ENCODE measurements around the gene CELSR1. TPM values are rescaled to one million over a fixed set of nuclear protein-coding genes. Genes with fewer than 3 reads are reported as not detected.
A peak's percentile ranks its signal among the peaks of the same experiment; 100 is the strongest.

The CELSR1 gene
- total RNA-seq, 1 experiment from 2014 or later, result 5.3 TPM

DNA sequence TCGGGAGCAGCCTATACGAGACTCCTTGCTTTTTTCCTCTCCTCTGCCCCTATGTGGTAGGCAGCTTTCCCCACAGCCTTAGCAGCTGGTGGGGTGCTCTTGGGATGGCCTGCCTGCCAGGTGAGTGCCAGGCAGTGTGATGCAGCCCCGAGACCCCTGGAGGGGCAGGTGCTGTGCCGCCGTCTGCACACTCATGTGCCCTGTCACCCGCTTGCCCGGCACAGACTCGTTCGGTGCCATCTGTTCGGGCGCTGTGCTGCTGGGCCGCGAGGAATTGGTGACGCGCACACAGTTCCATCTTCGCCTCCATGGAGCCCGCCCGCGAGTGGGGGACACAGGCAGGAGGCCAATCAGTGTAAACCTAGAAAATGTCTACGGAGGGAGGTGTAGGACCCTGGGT is 186.8 kb downstream of the CELSR1 start:
- Histone ChIP-seq H3K36me3 (replicated peaks; ENCODE audit: control insufficient read depth, insufficient read depth, low read length) (peaks cover 34% of the 10 kb centered on the region), H3K27me3 (ENCODE audit: control insufficient read depth, insufficient read depth, low read length) (no peaks in the 10 kb centered on the region), H3K4me3 (ENCODE audit: insufficient read depth, low read depth, low read length) (no peak overlapping the region)
- DNase-seq, result no peak

DNA sequence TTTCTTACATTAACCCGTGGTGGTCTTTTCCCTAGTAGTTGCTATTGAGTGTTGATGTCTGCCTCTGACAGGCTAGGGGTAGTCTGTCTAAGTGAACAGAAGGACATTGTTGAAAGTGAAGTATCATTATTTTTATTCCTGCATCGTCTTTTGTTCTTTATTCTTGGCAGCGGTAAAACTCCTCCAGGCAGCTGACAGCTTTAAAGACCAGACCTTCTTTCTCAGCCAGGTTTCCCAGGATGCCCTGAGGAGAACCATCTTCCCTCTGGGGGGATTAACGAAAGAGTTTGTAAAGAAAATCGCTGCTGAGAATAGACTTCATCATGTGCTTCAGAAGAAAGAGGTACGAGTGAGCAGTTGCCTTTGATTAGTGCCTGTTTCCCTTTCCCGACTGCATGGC is 187.3 kb downstream of the CELSR1 start:
- Histone ChIP-seq H3K27me3 (ENCODE audit: control insufficient read depth, insufficient read depth, low read length) (no peaks in the 10 kb centered on the region), H3K36me3 (replicated peaks; ENCODE audit: control insufficient read depth, insufficient read depth, low read length) (peaks cover 34% of the 10 kb centered on the region), H3K4me3 (ENCODE audit: insufficient read depth, low read depth, low read length) (no peak overlapping the region)
- no peak for DNase-seq

DNA sequence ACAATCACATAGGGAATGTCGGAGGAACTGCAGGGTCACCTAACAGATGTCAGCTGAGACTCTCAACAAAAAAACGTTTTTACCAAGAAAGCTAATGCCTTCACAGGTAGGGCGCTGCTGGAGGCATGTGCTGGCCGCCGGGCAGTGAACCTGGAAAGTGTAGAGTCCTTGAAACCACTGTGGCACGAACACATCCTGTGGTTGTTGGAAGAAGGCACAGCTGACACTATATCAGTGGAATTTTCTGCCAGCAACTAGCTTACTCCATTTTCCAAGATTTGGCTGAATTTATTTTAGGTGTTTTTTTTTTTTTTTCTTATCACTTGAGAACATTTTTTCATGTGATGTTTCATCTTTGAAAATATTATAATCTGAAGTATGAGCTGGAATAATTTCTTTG is 187.7 kb downstream of the CELSR1 start:
- Histone ChIP-seq H3K36me3 (replicated peaks; ENCODE audit: control insufficient read depth, insufficient read depth, low read length) (peaks cover 34% of the 10 kb centered on the region), H3K27me3 (ENCODE audit: control insufficient read depth, insufficient read depth, low read length) (no peaks in the 10 kb centered on the region), H3K4me3 (ENCODE audit: insufficient read depth, low read depth, low read length) (no peak overlapping the region)
- DNase-seq, result no peak

DNA sequence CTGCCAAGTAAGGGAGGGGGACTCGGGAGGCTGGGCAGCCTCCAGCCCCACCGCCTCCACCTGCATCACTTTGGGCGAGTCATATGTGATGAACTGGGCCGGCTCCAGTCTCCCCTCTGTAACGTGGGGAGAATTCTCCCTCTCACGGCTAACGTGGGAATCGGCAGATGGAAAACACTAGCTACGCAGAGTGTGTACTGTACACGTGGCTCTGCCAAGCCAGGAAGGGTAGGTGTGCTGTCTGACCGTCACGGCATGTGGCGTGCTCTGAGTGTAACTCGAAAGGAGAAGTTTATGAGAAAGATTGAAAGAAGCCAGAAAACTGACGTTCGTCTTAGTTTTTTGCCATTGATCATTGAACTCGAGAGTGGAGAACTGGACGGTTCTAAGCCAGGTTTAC is 188.2 kb downstream of the CELSR1 start:
- Histone ChIP-seq H3K36me3 (replicated peaks; ENCODE audit: control insufficient read depth, insufficient read depth, low read length) (peaks cover 36% of the 10 kb centered on the region), H3K4me3 (ENCODE audit: insufficient read depth, low read depth, low read length) (no peak overlapping the region), H3K27me3 (ENCODE audit: control insufficient read depth, insufficient read depth, low read length) (no peaks in the 10 kb centered on the region)
- no peak for DNase-seq

DNA sequence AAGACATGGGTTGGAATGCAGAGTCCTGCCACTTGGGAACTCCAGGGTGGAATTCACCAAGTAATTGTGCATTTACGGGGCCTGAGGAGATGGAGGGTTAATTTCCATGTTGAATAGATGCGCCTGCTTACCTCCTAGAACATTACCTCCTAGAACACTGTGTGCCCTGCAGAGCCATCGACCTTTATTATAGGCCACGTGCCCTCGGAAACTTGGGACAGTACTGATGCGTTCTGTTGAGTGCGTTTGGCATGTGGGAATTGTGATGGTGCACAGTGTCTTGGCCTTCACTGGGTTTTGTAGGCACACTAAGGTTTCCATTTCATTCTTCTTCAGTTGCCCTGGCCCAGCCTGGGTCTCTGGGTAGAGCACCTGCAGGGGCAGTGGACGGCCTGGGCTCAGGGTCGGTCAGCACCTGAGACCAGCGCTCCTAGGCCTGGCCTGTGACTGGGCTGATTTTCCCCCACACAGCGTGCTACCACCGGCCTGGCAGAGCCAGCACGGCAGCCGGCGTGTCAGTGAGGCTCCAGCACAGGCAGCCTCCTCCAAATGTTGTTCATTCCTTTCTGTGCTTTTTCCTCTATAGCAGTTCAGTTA is 189.2 kb downstream of the CELSR1 start:
- no peak for DNase-seq
- H3K4me3 ChIP-seq (ENCODE audit: insufficient read depth, low read depth, low read length), result no peak overlapping the region
- H3K36me3 ChIP-seq (replicated peaks; ENCODE audit: control insufficient read depth, insufficient read depth, low read length), result peaks cover 34% of the 10 kb centered on the region
- no peaks in the 10 kb centered on the region for H3K27me3 ChIP-seq (ENCODE audit: control insufficient read depth, insufficient read depth, low read length)

DNA sequence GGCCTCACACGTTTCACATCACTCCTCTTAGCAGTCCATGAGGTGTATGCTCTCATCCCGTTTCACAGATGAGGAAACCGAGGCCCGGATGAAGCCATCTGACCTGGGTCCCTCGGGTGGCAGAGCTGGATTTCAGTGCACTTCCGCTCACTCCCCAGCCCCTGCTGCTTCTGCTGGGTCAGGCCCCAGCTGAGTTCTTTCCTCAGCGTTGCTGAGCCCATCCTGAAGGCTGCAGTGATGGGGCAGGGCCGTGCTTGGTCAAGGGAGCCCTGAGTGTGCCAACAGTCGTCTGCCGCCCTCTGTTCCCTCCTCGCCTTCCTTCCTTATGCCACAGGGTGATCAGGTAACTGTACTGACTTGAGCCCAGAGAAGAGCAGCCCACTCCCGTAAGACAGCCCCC is 189.8 kb downstream of the CELSR1 start:
- Histone ChIP-seq H3K4me3 (ENCODE audit: insufficient read depth, low read depth, low read length) (no peak overlapping the region), H3K36me3 (replicated peaks; ENCODE audit: control insufficient read depth, insufficient read depth, low read length) (peaks cover 33% of the 10 kb centered on the region), H3K27me3 (ENCODE audit: control insufficient read depth, insufficient read depth, low read length) (no peaks in the 10 kb centered on the region)
- DNase-seq, result no peak

DNA sequence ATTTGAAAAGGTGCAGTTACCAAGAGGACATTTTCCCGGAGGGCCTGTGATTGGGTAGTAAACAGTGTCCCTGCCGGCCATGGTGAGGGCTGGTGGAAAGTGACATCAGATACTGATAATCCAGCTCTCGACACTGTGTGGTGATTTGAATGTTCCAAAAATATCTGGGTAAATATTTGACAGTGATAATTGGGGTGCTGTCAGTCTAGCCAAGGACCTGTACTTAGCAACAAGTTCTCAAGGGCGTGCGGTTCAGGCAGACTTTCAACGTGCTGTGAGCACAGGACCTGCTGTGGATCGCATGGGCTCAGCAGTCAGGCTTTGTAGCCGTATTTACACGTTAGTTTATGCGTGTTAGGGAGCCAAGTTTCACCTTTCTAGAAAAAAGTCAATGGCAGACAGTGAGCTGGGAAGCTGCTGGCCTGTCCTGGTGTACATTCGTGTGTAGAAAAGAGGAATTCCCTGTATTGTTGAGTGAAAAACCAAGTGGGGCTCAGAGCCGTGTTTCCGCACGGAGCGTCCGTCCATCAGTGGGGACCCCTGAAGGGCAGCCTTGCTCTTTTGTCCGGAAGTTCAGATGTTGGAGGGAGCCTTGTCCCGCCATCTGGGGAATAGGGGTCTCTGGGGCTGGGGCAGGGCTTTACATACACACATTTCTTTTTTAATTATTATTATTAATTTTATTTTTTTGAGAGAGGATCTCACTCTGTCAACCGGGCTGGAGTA is 190.6 kb downstream of the CELSR1 start:
- DNase-seq, result no peak
- Histone ChIP-seq H3K4me3 (ENCODE audit: insufficient read depth, low read depth, low read length) (no peak overlapping the region), H3K36me3 (replicated peaks; ENCODE audit: control insufficient read depth, insufficient read depth, low read length) (peaks cover 30% of the 10 kb centered on the region), H3K27me3 (ENCODE audit: control insufficient read depth, insufficient read depth, low read length) (no peaks in the 10 kb centered on the region)

DNA sequence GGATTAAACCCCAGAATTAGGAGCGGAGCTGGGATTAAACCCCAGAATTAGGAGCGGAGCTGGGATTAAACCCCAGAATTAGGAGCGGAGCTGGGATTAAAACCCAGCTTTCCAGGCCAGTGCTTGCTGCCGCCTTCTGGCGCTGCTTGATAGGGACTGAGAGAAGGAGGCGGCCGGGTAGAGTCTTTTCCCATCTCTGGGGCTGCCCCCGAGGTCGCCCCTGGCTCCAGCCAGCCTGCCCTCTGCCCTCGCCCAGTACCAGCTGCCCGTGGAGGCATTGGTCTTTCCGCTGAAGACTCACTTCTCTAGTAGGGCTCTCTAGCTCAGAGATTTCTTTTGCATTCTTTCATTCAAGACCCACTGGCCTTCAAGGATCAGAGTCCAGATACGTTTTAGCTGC is 196.7 kb downstream of the CELSR1 start:
- Histone ChIP-seq H3K4me3 (ENCODE audit: insufficient read depth, low read depth, low read length) (no peak overlapping the region), H3K27me3 (ENCODE audit: control insufficient read depth, insufficient read depth, low read length) (no peaks in the 10 kb centered on the region), H3K36me3 (replicated peaks; ENCODE audit: control insufficient read depth, insufficient read depth, low read length) (peaks cover 24% of the 10 kb centered on the region)
- no peak for DNase-seq

DNA sequence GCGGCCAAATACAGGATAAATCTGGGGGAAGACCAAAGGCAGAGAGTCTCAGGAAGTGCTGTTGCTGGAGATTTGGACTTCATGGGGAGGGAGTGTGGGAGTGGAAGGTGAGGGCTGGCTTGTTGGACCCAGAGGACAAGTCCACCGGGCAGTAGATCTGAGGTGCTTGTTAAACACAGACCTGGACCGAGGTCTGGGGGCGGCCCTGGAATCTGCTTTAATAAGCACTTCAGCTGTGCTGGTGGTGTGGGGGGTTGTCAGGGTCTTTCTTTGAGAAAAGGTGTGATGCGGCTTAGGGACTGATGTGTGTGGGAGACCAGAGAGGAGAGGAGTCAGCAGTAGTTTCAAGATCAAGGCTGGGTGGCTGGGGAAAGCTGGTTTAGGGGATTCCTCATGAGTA is 197.5 kb downstream of the CELSR1 start:
- H3K36me3 ChIP-seq (replicated peaks; ENCODE audit: control insufficient read depth, insufficient read depth, low read length), result peaks cover 23% of the 10 kb centered on the region
- no peak overlapping the region for H3K4me3 ChIP-seq (ENCODE audit: insufficient read depth, low read depth, low read length)
- DNase-seq, result no peak
- H3K27me3 ChIP-seq (ENCODE audit: control insufficient read depth, insufficient read depth, low read length), result no peaks in the 10 kb centered on the region

DNA sequence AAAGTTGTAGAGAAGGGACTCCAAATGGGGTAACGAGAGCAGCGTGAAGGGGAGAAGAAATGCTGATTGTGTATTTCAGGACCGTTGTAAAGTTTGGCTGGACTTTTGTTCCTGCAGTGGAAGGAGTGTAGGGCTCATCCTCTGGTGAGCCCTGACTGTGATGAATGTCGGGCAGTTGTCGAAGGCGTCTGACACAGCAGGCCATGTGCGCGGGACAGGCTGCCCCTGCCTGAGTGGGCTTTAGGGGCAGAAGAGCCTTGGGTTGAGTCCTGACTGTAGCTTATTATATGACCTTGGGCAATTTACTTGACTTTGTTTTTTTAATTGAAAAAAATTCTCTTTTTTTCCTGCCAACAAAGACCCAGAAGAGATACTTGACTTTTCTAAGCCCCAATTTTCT is 198.8 kb downstream of the CELSR1 start:
- no peak for DNase-seq
- Histone ChIP-seq H3K27me3 (ENCODE audit: control insufficient read depth, insufficient read depth, low read length) (no peaks in the 10 kb centered on the region), H3K4me3 (ENCODE audit: insufficient read depth, low read depth, low read length) (no peak overlapping the region), H3K36me3 (replicated peaks; ENCODE audit: control insufficient read depth, insufficient read depth, low read length) (peaks cover 19% of the 10 kb centered on the region)

DNA sequence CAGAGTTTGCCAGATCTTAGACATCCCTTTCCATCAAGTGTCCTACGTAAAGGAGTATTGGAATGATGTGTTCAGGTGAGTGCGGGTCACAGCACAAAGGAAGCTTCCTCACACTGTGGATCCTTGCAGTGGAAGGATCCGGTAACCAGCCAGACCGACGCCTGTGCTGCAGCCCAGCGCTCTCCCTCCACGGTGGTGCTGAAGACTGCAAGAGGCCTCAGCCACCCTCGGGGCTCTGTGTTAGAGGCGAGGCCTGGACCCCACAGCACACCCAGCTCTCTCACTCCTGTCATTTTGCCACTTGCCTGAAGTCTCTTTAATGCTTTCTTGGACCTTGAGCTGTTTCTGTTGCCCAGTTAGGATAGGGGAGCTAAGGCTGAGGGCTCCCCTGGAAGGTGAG is 199.6 kb downstream of the CELSR1 start:
- DNase-seq, result no peak
- no peak overlapping the region for H3K4me3 ChIP-seq (ENCODE audit: insufficient read depth, low read depth, low read length)
- H3K36me3 ChIP-seq (replicated peaks; ENCODE audit: control insufficient read depth, insufficient read depth, low read length), result peaks cover 18% of the 10 kb centered on the region
- no peaks in the 10 kb centered on the region for H3K27me3 ChIP-seq (ENCODE audit: control insufficient read depth, insufficient read depth, low read length)

DNA sequence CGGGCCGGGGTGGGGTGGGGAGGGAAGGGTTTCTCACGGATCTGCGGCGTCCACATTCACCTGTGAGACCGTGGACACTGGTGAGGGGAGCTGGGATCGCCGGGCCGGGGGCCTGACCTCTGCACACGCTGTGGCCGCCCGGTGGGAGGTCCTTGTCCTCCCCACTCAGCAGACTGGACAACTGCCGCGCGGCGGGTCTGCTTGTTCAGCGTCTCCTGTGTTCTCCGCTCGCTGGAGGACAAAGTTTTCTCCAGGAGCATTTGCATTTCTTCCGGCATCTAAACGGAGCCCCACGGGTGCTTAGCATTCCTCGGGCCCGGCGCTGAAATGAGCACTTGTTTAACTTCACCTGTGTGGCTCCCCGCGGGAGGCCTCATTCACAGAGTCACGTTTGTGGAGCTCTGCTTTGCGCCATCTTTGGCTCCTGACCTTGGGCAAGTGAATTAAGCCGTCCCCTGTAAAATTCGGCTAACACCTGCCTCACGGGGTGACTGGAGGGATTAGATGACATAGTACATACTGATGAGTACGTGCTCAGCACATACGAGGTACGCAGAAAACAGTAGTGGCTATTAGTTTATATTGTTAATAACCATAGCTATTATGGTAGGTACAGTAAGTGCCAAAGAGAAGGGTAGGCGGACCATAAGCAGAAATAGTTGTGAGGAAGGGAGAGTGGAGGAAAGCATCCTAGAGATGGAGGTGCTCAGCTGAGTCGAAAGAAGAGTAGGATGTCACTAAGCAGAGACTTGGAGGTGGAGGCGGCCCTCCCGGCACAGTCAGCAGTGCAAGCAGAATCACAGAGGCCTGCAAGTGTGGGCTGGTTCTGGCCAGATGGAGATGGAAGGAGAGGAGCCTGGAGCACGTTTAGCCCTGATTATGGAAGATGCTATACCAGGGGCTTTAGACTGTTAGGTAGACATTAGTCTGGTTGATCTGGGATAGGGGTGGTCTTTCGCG is 201.0 kb downstream of the CELSR1 start:
- DNase-seq, result peak; percentile 74
- Histone ChIP-seq H3K4me3 (ENCODE audit: insufficient read depth, low read depth, low read length) (peak overlapping the region; percentile 98), H3K27me3 (ENCODE audit: control insufficient read depth, insufficient read depth, low read length) (no peaks in the 10 kb centered on the region), H3K36me3 (replicated peaks; ENCODE audit: control insufficient read depth, insufficient read depth, low read length) (peaks cover 14% of the 10 kb centered on the region)

DNA sequence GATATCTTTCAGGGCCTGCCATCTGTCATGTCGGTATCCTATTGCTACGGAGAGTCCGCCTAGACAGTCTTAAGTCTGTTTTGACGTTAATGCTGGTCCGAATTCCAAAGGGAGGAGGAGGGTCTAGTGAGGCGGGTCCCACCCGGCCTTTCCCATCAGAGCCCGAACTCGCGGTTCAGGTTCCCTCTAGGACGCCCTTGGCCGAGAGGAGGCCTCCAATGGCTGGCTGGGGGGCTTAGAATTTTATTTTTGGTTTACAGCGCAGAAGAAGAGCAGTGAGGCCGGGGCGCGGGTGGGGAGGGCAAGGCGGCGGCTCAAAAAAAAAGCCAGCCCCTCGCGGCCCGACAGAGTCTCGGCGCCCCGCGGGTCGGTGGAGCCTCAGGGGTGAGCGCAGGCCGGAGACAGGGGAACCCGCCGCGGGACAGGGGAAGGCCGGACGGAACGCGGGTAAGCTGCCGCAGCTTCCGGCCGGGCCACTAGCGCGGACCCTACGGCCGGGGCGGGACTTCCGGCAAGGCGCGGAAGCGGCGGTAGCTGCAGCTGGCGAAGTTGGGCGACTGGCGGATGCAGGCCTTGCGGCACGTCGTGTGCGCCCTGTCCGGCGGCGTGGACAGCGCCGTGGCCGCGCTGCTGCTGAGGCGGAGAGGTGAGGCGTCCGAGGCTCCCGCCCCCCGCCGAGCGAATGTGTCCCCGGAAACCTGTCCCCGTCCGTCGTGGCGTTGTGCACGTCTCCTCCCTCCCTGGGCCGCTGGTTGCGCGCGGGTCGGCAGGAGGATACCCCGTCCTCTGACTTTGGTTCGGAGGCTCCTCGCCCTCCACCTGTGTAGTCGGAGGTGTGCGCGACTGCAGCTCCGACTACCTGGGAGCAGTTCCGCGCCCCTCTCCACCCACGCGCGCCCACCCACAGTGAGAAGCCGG is 202.0 kb downstream of the CELSR1 start, which contains the start of gene TRMU:
Gene TRMU, plus strand, starts transcription at position 514 of the 918 bp plus-strand sequence. Its CDS starts 51 bp downstream, at position 565.
- peaks cover 14% of the 10 kb centered on the region for H3K36me3 ChIP-seq (replicated peaks; ENCODE audit: control insufficient read depth, insufficient read depth, low read length)
- H3K4me3 ChIP-seq (ENCODE audit: insufficient read depth, low read depth, low read length), result peak within 1 kb of the TSS; percentile 98
- H3K27me3 ChIP-seq (ENCODE audit: control insufficient read depth, insufficient read depth, low read length), result no peaks in the 10 kb centered on the region
- DNase-seq, result peak; percentile 99

DNA sequence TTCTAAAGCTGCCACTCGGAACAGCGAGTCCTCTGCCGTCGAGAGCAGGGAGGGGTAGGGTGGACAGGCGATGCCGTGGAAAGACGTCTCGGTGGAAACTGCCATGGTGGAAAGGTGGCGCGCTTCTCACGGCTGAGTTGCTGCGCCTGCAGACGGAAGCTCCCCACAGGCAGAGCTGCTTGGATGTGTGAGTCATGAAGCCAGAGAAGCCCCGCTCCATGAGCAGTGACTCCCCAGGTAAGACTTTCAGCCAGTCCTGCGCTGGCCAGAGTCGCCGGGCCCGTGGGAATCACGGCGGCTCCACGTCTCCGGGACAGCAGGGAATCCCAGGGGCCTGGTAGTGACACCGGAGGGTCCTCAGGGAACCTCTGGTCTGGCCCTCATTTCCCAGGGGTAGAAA is 205.9 kb downstream of the CELSR1 start:
- DNase-seq, result no peak
- Histone ChIP-seq H3K36me3 (replicated peaks; ENCODE audit: control insufficient read depth, insufficient read depth, low read length) (peaks cover 16% of the 10 kb centered on the region), H3K4me3 (ENCODE audit: insufficient read depth, low read depth, low read length) (no peak overlapping the region), H3K27me3 (ENCODE audit: control insufficient read depth, insufficient read depth, low read length) (no peaks in the 10 kb centered on the region)
